Activated naive CD4-positive, alpha-beta T cell treated with anti-CD3 and anti-CD28 coated beads for 36 hours (primary cell): ENCODE data around the gene SDK1. TPM values are rescaled to one million over a fixed set of nuclear protein-coding genes. Genes with fewer than 3 reads are reported as not detected.

Experiments
- CTCF ChIA-PET: fragments of 350-600 bp; sonication (Branson Sonifier 250); formaldehyde crosslinking; loops from one replicate; lab custom pipeline; 2021; ENCODE audit warnings: antibody characterized with exemption; lab: Charles Lee
- DNase-seq: peaks from one replicate; pipeline ENCODE4 v3.0.0-alpha.2; 2020
- H3K27ac Mint-ChIP-seq: one replicate; pipeline ENCODE4 v1.8.0; 2021; ENCODE audit warnings: mild to moderate bottlenecking, mixed read lengths
- H3K27me3 Mint-ChIP-seq: one replicate; pipeline ENCODE4 v1.8.0; 2021; ENCODE audit warnings: low read depth, mixed read lengths
- H3K36me3 Mint-ChIP-seq: one replicate; pipeline ENCODE4 v1.8.0; 2021; ENCODE audit warnings: low read depth, mixed read lengths
- H3K4me1 Mint-ChIP-seq: one replicate; pipeline ENCODE4 v1.8.0; 2021; ENCODE audit warnings: low read depth, mixed read lengths
- H3K4me3 Mint-ChIP-seq: one replicate; pipeline ENCODE4 v1.8.0; 2021; ENCODE audit warnings: mild to moderate bottlenecking, moderate library complexity, mixed read lengths
- H3K9me3 Mint-ChIP-seq: one replicate; pipeline ENCODE4 v1.8.0; 2021; ENCODE audit warnings: mixed read lengths
- intact Hi-C: fragments of 100-400 bp; cut with micrococcal nuclease; formaldehyde crosslinking; loops from one replicate; pipeline ENCODE4 v1.15.1; 2023
- total RNA-seq, 2 experiments: library from RNA; stranded (reverse); gene quantifications; one replicate each; pipeline ENCODE4 v1.2.3, GENCODE V29; 2021

SDK1 gene
- total RNA-seq, 2 experiments from 2014 or later = 1.3 to 2.0 TPM

- intact Hi-C loops = no loop called here
- Mint-ChIP-seq H3K4me1 (peaks cover 6% of the 10 kb centered on the region), H3K27me3 (no peaks in the 10 kb centered on the region), H3K27ac (no peak overlapping the region), H3K4me3 (no peak overlapping the region), H3K9me3 (no peaks in the 10 kb centered on the region), H3K36me3 (no peaks in the 10 kb centered on the region)
- DNase-seq = no peak
- CTCF ChIA-PET = no interaction called here
Observed at GRCh38 chr7:3591944-3592343, 290.9 kb downstream of the SDK1 start.

DNA sequence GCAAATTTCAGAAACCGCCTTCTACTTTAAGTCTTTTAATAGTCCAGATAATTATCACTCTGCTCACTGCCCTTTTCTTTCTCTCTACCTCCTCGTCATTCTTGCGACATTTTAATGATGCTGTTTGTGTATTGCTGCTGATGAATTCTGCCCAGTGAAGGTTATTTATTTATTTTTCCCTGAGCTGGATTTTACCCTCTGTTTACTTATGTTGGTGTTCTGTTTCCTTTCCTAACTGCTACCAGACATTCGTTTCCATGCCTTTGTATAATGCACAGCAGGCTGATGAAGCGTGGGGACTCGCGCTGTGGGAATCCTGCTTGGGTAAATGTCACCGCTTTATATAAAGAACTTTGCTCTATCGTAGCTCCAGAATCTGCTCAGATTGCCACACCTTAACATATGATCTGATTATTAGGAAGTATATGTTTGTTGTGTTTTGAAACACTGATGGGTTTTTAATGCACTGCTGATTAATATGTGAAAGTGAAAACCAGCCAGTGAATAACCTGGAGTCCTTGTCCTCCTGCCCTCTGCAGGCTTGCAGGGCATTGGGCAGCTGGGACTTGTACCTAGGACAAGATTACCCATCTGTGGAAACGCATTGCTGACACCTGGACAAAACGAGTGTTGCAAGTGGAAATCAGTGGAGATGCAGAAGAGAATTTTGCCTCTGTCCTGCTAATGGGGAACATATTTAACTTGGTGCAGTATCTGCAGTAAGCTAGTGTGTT is 291.5 kb downstream of the SDK1 start:
- H3K9me3 Mint-ChIP-seq = no peaks in the 10 kb centered on the region
- no peaks in the 10 kb centered on the region for H3K27me3 Mint-ChIP-seq
- DNase-seq = no peak
- H3K27ac Mint-ChIP-seq = no peak overlapping the region
- CTCF ChIA-PET = interaction anchor here (1.2 kb wide), 1 partner anchor 111 kb away, joined by 3 read pairs; no protein-coding TSS in a partner anchor
- no peaks in the 10 kb centered on the region for H3K36me3 Mint-ChIP-seq
- H3K4me3 Mint-ChIP-seq = no peak overlapping the region
- intact Hi-C loops = no loop called here
- peaks cover 6% of the 10 kb centered on the region for H3K4me1 Mint-ChIP-seq

GRCh38 chr7:3594901-3595300 is 293.8 kb downstream of the SDK1 start:
- no peaks in the 10 kb centered on the region for H3K36me3 Mint-ChIP-seq
- H3K9me3 Mint-ChIP-seq = no peaks in the 10 kb centered on the region
- no peak overlapping the region for H3K27ac Mint-ChIP-seq
- DNase-seq = no peak
- CTCF ChIA-PET = no interaction called here
- intact Hi-C loops = no loop called here
- H3K27me3 Mint-ChIP-seq = no peaks in the 10 kb centered on the region
- no peak overlapping the region for H3K4me3 Mint-ChIP-seq
- H3K4me1 Mint-ChIP-seq = no peaks in the 10 kb centered on the region

DNA sequence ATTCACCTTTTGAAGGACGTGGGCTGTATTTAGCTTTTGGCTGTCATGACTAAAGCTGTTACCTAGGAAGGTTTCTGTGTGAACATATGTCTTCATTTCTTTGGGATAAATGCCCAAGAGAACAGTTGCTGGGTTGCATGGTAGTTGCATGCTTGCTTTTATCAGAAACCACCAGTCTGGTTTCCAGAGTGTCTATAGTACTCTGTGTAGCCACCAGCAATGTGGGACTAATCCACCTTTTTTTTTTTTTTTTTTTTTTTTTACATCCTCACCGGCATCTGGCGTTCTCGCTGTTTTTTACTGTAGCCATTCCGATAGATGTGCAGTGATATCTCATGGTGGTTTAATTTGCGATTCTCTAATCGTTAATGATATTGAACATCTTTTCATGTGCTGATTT is 297.8 kb downstream of the SDK1 start:
- Mint-ChIP-seq H3K4me3 (no peak overlapping the region), H3K9me3 (peaks cover under 1% of the 10 kb centered on the region), H3K4me1 (no peaks in the 10 kb centered on the region), H3K36me3 (no peaks in the 10 kb centered on the region), H3K27me3 (no peaks in the 10 kb centered on the region), H3K27ac (no peak overlapping the region)
- intact Hi-C loops = no loop called here
- no peak for DNase-seq
- CTCF ChIA-PET = interaction anchor here (0.6 kb wide), 1 partner anchor 139 kb away, joined by 3 read pairs; no protein-coding TSS in a partner anchor

DNA sequence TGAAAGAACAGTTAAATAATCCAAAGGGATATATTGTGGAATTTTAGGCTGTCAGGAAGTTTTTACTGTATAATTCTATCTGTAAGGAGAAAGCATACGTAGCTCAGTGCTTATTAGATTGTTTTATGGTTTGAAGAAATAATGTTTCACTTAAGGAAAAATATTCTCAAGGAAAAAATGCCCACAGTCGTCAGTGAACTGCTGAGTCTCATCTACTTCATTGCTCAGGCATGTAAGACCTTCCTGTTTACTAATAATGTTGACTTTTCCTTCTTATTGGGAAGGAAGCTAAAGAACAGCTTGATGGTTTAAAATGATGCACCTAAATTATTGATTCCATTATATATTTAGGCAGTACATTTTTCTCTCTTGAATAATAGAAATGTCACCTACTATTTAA is 304.2 kb downstream of the SDK1 start:
- no peaks in the 10 kb centered on the region for H3K36me3 Mint-ChIP-seq
- H3K4me3 Mint-ChIP-seq = no peak overlapping the region
- peaks cover 5% of the 10 kb centered on the region for H3K9me3 Mint-ChIP-seq
- H3K4me1 Mint-ChIP-seq = no peaks in the 10 kb centered on the region
- DNase-seq = no peak
- H3K27ac Mint-ChIP-seq = no peak overlapping the region
- intact Hi-C loops = no loop called here
- CTCF ChIA-PET = no interaction called here
- no peaks in the 10 kb centered on the region for H3K27me3 Mint-ChIP-seq

DNA sequence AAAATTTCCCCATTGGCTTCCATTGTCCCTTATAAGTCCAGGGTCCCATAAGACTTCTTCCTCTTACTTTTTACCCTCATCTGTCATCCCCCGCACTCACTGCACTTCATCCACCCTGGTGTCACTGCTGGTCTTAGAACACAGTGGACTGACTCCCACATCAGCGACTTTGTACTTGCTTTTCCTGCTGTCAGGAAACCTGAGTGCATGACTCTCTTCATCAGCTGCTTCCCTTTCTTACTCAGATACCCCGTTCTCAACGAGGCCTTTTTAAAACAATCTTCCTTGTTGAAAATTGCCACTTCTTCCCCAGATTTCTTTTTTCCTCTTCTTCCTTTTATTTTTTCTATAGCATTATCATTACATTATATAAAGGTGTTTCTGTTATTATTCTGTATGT is 305.4 kb downstream of the SDK1 start:
- no peak for DNase-seq
- intact Hi-C loops = no loop called here
- CTCF ChIA-PET = no interaction called here
- Mint-ChIP-seq H3K9me3 (peaks cover 5% of the 10 kb centered on the region), H3K27me3 (no peaks in the 10 kb centered on the region), H3K4me1 (no peaks in the 10 kb centered on the region), H3K36me3 (no peaks in the 10 kb centered on the region), H3K27ac (no peak overlapping the region), H3K4me3 (no peak overlapping the region)

- no peaks in the 10 kb centered on the region for H3K36me3 Mint-ChIP-seq
- CTCF ChIA-PET = interaction anchor here (0.5 kb wide), 1 partner anchor 49 kb away, joined by 3 read pairs; no protein-coding TSS in a partner anchor
- intact Hi-C loops = no loop called here
Observed at GRCh38 chr7:3607847-3608246, 306.8 kb downstream of the SDK1 start.

GRCh38 chr7:3616306-3616705 is 315.3 kb downstream of the SDK1 start:
- intact Hi-C loops = no loop called here

More at GRCh38 chr7:3607847-3608246, 306.8 kb downstream of the SDK1 start:
- H3K27ac Mint-ChIP-seq = no peak overlapping the region
- no peak overlapping the region for H3K4me3 Mint-ChIP-seq
- no peak for DNase-seq
- H3K4me1 Mint-ChIP-seq = no peaks in the 10 kb centered on the region
- H3K9me3 Mint-ChIP-seq = peaks cover 5% of the 10 kb centered on the region
- no peaks in the 10 kb centered on the region for H3K27me3 Mint-ChIP-seq

GRCh38 chr7:3630081-3630480 is 329.0 kb downstream of the SDK1 start:
- Mint-ChIP-seq H3K4me1 (no peaks in the 10 kb centered on the region), H3K27me3 (no peaks in the 10 kb centered on the region), H3K4me3 (no peak overlapping the region), H3K27ac (no peak overlapping the region), H3K36me3 (peaks cover 11% of the 10 kb centered on the region), H3K9me3 (peaks cover 14% of the 10 kb centered on the region)
- DNase-seq = no peak
- intact Hi-C loops = no loop called here
- CTCF ChIA-PET = interaction anchor here (0.6 kb wide), 1 partner anchor 1011 kb away, joined by 3 read pairs; no protein-coding TSS in a partner anchor

More at GRCh38 chr7:3616306-3616705, 315.3 kb downstream of the SDK1 start:
- no peaks in the 10 kb centered on the region for H3K4me1 Mint-ChIP-seq
- H3K9me3 Mint-ChIP-seq = peaks cover 4% of the 10 kb centered on the region
- H3K27ac Mint-ChIP-seq = no peak overlapping the region
- DNase-seq = no peak
- no peaks in the 10 kb centered on the region for H3K36me3 Mint-ChIP-seq
- H3K27me3 Mint-ChIP-seq = no peaks in the 10 kb centered on the region
- CTCF ChIA-PET = interaction anchor here (0.7 kb wide), 1 partner anchor 24 kb away, joined by 3 read pairs; no protein-coding TSS in a partner anchor
- H3K4me3 Mint-ChIP-seq = no peak overlapping the region

DNA sequence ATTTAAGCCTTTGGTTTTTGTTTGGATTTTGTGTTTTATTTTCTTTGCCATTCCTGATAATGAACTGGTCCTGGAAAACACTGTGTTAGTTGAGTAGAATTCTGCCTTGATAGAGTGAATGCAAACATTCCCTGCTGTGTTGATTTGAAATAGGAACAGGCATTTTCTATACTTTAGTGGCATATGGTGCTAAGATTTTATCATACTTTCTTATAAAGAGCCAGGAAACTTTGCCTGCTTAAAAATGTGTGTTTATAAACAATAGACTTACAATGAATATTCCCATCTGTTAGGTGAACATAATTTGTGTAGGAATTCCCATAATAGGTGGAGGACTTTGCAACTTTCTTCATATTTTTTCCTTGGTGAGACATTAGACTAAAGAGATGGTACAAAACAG is 333.3 kb downstream of the SDK1 start:
- intact Hi-C loops = no loop called here

DNA sequence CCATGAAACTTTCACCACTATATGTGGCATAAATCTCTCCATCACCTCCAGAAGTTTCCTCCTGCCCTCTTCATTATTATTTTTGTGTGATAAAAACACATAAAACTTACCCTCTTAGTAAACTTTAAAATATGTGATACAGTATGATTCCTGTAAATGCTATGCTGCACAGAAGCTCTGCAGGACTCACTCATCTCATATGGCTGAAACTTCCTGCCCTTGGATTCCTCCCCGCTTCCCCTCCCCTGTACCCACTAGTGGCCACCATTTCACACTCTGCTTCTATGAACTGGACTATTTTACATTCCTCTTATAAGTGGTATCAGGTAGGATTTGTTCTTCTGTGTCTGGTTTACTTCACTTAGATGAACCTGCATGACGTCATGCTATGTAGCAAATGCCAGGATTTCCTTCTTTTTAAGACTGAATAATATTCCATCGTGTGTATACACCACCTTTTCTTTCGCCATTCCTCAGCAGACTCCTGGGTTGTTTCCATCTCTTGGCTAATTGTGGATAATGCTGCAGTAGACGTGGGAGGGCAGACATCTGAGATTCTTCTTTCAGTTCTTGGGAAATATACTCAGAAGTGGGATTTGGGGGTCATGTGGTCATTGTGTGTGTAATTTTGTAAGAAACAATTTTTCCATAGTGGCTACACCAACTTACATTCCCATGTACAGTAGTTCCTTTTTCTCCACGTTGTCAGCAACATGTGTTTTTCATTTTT is 335.2 kb downstream of the SDK1 start:
- intact Hi-C loops = no loop called here
- no peak for DNase-seq
- peaks cover under 1% of the 10 kb centered on the region for H3K36me3 Mint-ChIP-seq

More for the DNA sequence above, 333.3 kb downstream of the SDK1 start:
- Mint-ChIP-seq H3K36me3 (peaks cover 7% of the 10 kb centered on the region), H3K4me3 (no peak overlapping the region), H3K27ac (no peak overlapping the region), H3K9me3 (peaks cover 11% of the 10 kb centered on the region), H3K27me3 (no peaks in the 10 kb centered on the region), H3K4me1 (no peaks in the 10 kb centered on the region)
- CTCF ChIA-PET = no interaction called here
- no peak for DNase-seq

GRCh38 chr7:3639253-3639652 is 338.2 kb downstream of the SDK1 start:
- H3K4me3 Mint-ChIP-seq = no peak overlapping the region
- no peaks in the 10 kb centered on the region for H3K4me1 Mint-ChIP-seq
- CTCF ChIA-PET = no interaction called here
- no peak overlapping the region for H3K27ac Mint-ChIP-seq
- no peaks in the 10 kb centered on the region for H3K36me3 Mint-ChIP-seq
- no peak for DNase-seq
- no peaks in the 10 kb centered on the region for H3K27me3 Mint-ChIP-seq
- H3K9me3 Mint-ChIP-seq = no peaks in the 10 kb centered on the region
- intact Hi-C loops = no loop called here

More for the DNA sequence above, 335.2 kb downstream of the SDK1 start:
- Mint-ChIP-seq H3K27me3 (no peaks in the 10 kb centered on the region), H3K9me3 (no peaks in the 10 kb centered on the region), H3K4me1 (no peaks in the 10 kb centered on the region), H3K4me3 (no peak overlapping the region), H3K27ac (no peak overlapping the region)
- CTCF ChIA-PET = no interaction called here
